ENCODE data around the gene IFIT1B. TPM values are rescaled to one million over a fixed set of nuclear protein-coding genes. Genes with fewer than 3 reads are reported as not detected.

Gene IFIT1B
- polyA plus RNA-seq, 3 donors: not detected

DNA sequence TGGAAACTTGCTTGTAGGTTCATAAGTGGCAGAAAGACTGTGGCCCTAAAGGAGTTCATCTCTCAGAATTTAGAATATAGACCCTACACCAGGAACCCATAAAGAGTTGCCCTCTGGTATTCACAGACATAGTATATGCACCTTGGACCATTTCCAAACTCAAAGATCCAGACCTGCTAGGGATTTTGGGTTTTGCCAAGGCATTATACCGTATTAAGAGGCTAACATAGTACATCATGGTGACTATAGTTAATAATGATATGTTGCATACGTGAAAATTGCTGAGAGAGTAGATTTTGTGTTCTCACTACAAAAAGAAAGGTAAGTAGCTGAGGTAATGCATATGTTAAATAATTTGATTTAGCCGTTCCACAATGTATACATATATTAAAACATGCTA, 36.2 kb upstream of the IFIT1B start:
- peaks cover 0 to 1% (median 0%) of the 10 kb centered on the region in 7 donors for H3K9me3 Mint-ChIP-seq
- H3K27me3 Mint-ChIP-seq (ENCODE audit: low read depth in 3 of 3): no peaks in the 10 kb centered on the region
- H3K27me3 ChIP-seq (ENCODE audit: control insufficient read depth in 2 of 2, insufficient read depth in 2 of 2, low read length in 2 of 2): no peaks in the 10 kb centered on the region
- H4K20me1 ChIP-seq (ENCODE audit: insufficient read depth, low read length): peaks cover 38% of the 10 kb centered on the region
- TF ChIP-seq, protein P1, sequence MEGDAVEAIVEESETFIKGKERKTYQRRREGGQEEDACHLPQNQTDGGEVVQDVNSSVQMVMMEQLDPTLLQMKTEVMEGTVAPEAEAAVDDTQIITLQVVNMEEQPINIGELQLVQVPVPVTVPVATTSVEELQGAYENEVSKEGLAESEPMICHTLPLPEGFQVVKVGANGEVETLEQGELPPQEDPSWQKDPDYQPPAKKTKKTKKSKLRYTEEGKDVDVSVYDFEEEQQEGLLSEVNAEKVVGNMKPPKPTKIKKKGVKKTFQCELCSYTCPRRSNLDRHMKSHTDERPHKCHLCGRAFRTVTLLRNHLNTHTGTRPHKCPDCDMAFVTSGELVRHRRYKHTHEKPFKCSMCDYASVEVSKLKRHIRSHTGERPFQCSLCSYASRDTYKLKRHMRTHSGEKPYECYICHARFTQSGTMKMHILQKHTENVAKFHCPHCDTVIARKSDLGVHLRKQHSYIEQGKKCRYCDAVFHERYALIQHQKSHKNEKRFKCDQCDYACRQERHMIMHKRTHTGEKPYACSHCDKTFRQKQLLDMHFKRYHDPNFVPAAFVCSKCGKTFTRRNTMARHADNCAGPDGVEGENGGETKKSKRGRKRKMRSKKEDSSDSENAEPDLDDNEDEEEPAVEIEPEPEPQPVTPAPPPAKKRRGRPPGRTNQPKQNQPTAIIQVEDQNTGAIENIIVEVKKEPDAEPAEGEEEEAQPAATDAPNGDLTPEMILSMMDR (IDR thresholded peaks at IDR 0.05): no peak
- DNase-seq: no peak
- H3K4me2 ChIP-seq (replicated peaks; ENCODE audit: extremely low read depth, low read length, poor library complexity, severe bottlenecking): no peak overlapping the region
- H3K27ac Mint-ChIP-seq: no peak overlapping the region
- H3K36me3 Mint-ChIP-seq: peaks cover 33 to 38% of the 10 kb centered on the region in 2 donors
- H3K79me2 ChIP-seq (ENCODE audit: insufficient read depth, low read length): no peaks in the 10 kb centered on the region
- H3K4me1 ChIP-seq (ENCODE audit: control insufficient read depth in 1 of 2, insufficient read depth in 2 of 2, low read length in 2 of 2): peaks cover 11 to 12% of the 10 kb centered on the region in 2 donors
- H2AFZ ChIP-seq (ENCODE audit: insufficient read depth, low read depth, low read length, poor library complexity, severe bottlenecking): no peak overlapping the region
- no peak overlapping the region for H3K4me3 ChIP-seq (replicated peaks in 1 of 3; ENCODE audit: low read depth in 2 of 3, low read length in 3 of 3)
- no CpG with 5 or more reads among the region's 3 CpGs for WGBS (ENCODE audit: insufficient coverage)
- H3K36me3 ChIP-seq (replicated peaks in 1 of 2; ENCODE audit: control insufficient read depth in 1 of 2, insufficient read depth in 2 of 2, low read length in 2 of 2): peaks cover 37 to 44% of the 10 kb centered on the region in 2 donors
- H3K4me1 Mint-ChIP-seq: peaks cover 24% of the 10 kb centered on the region
- H3K27ac ChIP-seq (ENCODE audit: low read depth in 1 of 2, low read length in 2 of 2): no peak overlapping the region
- intact Hi-C loops (cut with micrococcal nuclease): no loop called here
- H3K4me3 Mint-ChIP-seq: no peak overlapping the region
- H3K9me3 ChIP-seq (replicated peaks in 1 of 2; ENCODE audit: control insufficient read depth in 1 of 2, insufficient read depth in 1 of 2, low read length in 2 of 2): no peaks in the 10 kb centered on the region
- no peak overlapping the region for H3K9ac ChIP-seq (ENCODE audit: insufficient read depth, low read length, poor library complexity, severe bottlenecking)

DNA sequence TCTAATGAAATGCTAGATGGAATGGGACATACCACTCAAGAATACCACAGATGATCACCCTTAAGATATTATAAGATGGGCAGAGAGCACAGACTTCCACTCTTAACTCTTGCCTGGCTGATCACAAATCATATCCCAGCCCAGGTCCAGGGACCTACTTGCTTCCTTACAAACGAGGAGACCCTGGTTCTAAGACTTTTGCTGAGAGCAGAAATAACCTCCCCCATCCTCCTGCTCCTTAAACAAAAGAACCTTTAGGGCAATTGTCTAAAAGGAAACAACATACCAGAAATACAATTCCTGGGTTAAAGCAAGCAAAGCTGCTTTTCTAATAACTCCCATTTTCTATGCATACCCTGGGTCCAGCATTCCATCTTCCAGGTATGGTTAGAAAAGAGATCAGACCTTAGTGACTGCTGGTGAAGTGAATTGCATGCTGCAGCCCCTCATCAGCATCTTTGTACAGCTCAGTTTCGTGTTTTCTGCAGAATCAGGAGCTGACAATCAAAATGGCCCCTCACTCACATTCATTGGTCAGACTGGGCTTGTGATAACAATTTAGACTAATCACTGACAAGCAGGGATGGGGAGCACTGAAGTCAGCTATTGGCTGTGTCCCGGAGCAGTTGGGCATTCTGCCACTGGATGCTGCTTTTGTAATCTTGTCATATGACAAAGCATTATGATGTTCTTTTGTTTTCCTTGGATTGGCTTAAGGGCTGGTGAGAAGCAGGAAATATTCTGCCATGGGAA, 35.5 kb upstream of the IFIT1B start:
- Histone ChIP-seq H3K9ac (ENCODE audit: insufficient read depth, low read length, poor library complexity, severe bottlenecking) (no peak overlapping the region), H3K79me2 (ENCODE audit: insufficient read depth, low read length) (no peaks in the 10 kb centered on the region), H3K4me2 (replicated peaks; ENCODE audit: extremely low read depth, low read length, poor library complexity, severe bottlenecking) (no peak overlapping the region), H3K4me1 (ENCODE audit: control insufficient read depth in 1 of 2, insufficient read depth in 2 of 2, low read length in 2 of 2) (peaks cover 18 to 19% of the 10 kb centered on the region in 2 donors), H2AFZ (ENCODE audit: insufficient read depth, low read depth, low read length, poor library complexity, severe bottlenecking) (no peak overlapping the region), H4K20me1 (ENCODE audit: insufficient read depth, low read length) (peaks cover 32% of the 10 kb centered on the region), H3K36me3 (replicated peaks in 1 of 2; ENCODE audit: control insufficient read depth in 1 of 2, insufficient read depth in 2 of 2, low read length in 2 of 2) (peaks cover 35 to 39% of the 10 kb centered on the region in 2 donors), H3K9me3 (replicated peaks in 1 of 2; ENCODE audit: control insufficient read depth in 1 of 2, insufficient read depth in 1 of 2, low read length in 2 of 2) (no peaks in the 10 kb centered on the region), H3K4me3 (replicated peaks in 1 of 3; ENCODE audit: low read depth in 2 of 3, low read length in 3 of 3) (no peak overlapping the region), H3K27ac (ENCODE audit: low read depth in 1 of 2, low read length in 2 of 2) (no peak overlapping the region), H3K27me3 (ENCODE audit: control insufficient read depth in 2 of 2, insufficient read depth in 2 of 2, low read length in 2 of 2) (no peaks in the 10 kb centered on the region)
- H3K4me3 Mint-ChIP-seq: no peak overlapping the region
- intact Hi-C loops (cut with micrococcal nuclease): no loop called here
- no peak overlapping the region for H3K27ac Mint-ChIP-seq
- 73% methylated on average over 2 of the region's 3 CpGs for WGBS (ENCODE audit: insufficient coverage)
- DNase-seq: no peak
- TF ChIP-seq, protein P1 (IDR thresholded peaks at IDR 0.05): no peak
- H3K27me3 Mint-ChIP-seq (ENCODE audit: low read depth in 3 of 3): no peaks in the 10 kb centered on the region
- H3K36me3 Mint-ChIP-seq: peaks cover 28 to 32% of the 10 kb centered on the region in 2 donors
- H3K4me1 Mint-ChIP-seq: peaks cover 27% of the 10 kb centered on the region
- peaks cover 0 to 1% (median 0%) of the 10 kb centered on the region in 7 donors for H3K9me3 Mint-ChIP-seq
